OCI-LY7 (cell line): Measurements from ENCODE around the gene LRRC8E.

Experiments
- CTCF ChIP-seq: fragments of 200-600 bp; sonication (generic); conservative IDR thresholded peaks from 2 replicates; pipeline ENCODE4 v1.5.1; 2014; ENCODE audit warnings: mild to moderate bottlenecking, antibody characterized with exemption, low read length, moderate library complexity, mixed read lengths
- EZH2phosphoT487 ChIP-seq: fragments of 200-600 bp; sonication (generic); IDR thresholded peaks from 2 replicates; pipeline ENCODE4 v1.6.1; 2018; ENCODE audit warnings: low read depth, borderline replicate concordance, mild to moderate bottlenecking, mixed run types, antibody characterized with exemption, low read length, moderate library complexity, mixed read lengths

- TF ChIP-seq CTCF (no peak), EZH2phosphoT487 (no peak)
These were observed 30.5 kb downstream of the LRRC8E start for GRCh38 chr19:7918615-7919421.
